Cardiac fibroblast (primary cell): Measurements from ENCODE around the gene PAQR4.

Experiments used
- DNase-seq, 2 donors: peaks; one replicate each; pipeline versions ENCODE4 v3.0.0 to v3.0.0-alpha.2; 2010; ENCODE audit warnings: low read depth in 2 of 2
- H3K4me3 ChIP-seq, 2 donors: replicated peaks in 1 of 2; 1 replicate in 1 of 2; 2 replicates in 1 of 2; pipeline ENCODE4 v1.5.1; 2011; ENCODE audit warnings: low read depth in 2 of 2, low read length in 2 of 2, mild to moderate bottlenecking in 2 of 2, moderate library complexity in 1 of 2
- CTCF ChIP-seq: IDR thresholded peaks from one replicate; pipeline ENCODE4 v1.5.1; 2011; ENCODE audit warnings: low read depth, mild to moderate bottlenecking, low read length, inconsistent platforms

PAQR4 gene

DNA sequence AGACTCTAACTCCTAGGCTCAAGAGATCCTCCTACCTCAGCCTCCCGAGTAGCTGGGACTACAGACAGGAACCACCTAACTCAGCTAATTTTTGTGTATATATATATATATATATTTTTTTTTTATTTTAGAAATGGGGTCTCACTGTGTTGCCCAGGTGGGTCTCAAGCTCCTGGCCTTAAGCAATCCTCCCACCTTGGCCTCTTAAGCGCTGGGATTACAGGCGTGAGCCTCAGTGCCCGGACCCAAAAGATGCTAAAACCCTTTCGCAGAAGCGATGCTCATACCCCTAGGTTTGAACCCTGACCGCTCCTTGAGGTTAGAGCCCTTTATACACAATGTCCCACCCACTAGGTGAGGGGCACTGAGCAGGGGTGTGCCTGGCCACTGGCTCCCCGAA is 41.4 kb downstream of the PAQR4 start:
- DNase-seq = no peak
- no peak overlapping the region for H3K4me3 ChIP-seq
- no peak for TF ChIP-seq CTCF

DNA sequence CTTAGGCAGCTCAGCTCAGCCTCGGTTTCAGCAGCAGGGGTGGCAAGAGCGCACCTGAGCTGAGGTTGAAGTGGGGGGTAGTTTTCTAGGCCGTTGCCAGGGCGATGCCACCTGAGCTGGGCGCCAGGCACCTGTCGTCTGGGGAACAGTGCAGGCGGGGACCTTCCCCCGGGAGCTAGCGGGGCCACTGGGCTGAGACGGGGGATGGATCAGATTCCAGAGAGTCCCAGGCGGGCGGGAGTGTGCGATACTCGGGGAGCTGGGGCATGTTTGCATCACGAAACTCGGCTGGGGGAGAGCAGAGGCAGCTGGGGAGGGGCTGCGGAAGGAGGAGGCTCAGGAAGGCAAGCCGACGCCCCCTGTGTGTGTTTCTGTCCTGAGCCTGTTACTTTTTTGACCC is 43.1 kb downstream of the PAQR4 start:
- no peak overlapping the region for H3K4me3 ChIP-seq
- no peak for DNase-seq
- TF ChIP-seq CTCF = no peak

DNA sequence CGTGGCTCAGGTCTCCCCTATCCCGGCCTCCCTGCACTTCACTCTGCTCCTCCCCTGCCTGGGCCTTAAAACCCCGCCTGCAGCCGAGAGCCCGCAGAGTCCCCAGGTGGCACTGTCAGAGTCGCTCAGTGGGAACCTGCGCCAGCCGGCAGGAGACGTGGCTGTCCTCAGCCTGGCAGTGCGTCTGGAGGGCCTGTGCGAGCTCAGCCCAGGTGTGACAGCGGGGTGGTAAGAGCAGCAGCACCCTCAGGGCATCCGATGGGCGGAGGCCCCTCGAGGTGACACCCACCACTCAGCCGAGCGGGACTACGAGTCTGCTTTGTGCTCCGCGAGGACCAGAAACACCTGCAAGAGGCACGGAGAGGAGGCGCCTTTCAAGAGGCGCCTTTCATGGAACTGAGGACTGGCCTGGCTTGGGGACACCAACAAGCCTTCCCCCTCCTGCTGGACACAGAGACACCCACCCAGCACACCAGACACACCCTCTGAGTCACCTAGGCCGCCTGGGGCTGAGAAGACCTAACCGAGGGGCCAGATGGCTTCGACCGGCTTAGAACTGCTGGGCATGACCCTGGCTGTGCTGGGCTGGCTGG is 43.8 kb downstream of the PAQR4 start, which contains the start of gene CLDN9:
TSS of gene CLDN9 (plus strand) at position 96 of the 593 bp plus-strand sequence. CDS start at position 536, 440 bp downstream.
- no peak within 1 kb of the TSS for H3K4me3 ChIP-seq
- no peak for DNase-seq
- TF ChIP-seq CTCF = no peak

DNA sequence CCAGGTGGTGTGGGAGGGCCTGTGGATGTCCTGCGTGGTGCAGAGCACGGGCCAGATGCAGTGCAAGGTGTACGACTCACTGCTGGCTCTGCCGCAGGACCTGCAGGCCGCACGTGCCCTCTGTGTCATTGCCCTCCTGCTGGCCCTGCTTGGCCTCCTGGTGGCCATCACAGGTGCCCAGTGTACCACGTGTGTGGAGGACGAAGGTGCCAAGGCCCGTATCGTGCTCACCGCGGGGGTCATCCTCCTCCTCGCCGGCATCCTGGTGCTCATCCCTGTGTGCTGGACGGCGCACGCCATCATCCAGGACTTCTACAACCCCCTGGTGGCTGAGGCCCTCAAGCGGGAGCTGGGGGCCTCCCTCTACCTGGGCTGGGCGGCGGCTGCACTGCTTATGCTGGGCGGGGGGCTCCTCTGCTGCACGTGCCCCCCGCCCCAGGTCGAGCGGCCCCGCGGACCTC is 44.4 kb downstream of the PAQR4 start:
- no peak for TF ChIP-seq CTCF
- no peak overlapping the region for H3K4me3 ChIP-seq
- no peak for DNase-seq

DNA sequence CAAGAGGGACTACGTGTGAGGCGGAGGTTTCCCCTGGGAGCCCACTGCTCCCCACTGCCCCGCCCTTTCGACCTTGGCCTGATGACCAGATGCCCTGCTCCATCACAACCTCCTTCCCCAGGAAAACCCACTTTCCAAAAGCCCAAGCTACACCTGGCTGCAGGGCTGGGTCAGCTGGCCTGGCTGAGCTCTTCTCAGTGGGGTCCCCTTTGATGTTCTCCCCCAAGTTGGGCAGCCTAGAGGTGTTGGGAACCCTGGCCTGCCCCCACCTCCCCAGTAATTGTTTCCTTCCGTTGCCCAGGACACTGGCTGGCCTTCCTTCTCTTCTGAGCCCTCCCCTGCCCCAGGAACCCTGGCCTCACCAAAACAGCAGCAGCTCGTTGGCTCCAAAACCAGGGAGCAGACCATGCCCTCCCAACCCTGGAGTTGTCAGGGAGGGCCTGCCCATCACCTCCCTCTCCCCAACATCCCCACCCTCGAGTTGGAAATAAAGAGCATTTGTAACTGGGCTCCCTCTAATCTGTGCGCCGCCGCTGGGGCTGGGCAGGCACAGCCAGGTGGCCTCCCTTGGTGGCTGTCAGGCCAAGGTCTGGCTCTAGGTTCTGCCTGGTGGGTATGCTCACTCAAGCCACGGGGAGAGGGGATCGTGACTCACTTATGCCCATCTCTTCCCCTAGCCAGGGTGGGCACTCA is 45.0 kb downstream of the PAQR4 start:
- no peak for DNase-seq
- H3K4me3 ChIP-seq = no peak overlapping the region
- TF ChIP-seq CTCF = no peak

GRCh38 chr16:3014971-3015370 is 45.8 kb downstream of the PAQR4 start:
- no peak for TF ChIP-seq CTCF
- no peak for DNase-seq
- H3K4me3 ChIP-seq = no peak overlapping the region
